ENCODE data around the gene CFAP47. TPM values are rescaled to one million over a fixed set of nuclear protein-coding genes. Genes with fewer than 3 reads are reported as not detected.
"Not testable (repeated sequence)": the region's sequence is repeated elsewhere in the genome, so short reads cannot be mapped to it uniquely, and the experiment has no call there.

CFAP47 gene
- total RNA-seq, 1 donor from 2014 or later = not detected

DNA sequence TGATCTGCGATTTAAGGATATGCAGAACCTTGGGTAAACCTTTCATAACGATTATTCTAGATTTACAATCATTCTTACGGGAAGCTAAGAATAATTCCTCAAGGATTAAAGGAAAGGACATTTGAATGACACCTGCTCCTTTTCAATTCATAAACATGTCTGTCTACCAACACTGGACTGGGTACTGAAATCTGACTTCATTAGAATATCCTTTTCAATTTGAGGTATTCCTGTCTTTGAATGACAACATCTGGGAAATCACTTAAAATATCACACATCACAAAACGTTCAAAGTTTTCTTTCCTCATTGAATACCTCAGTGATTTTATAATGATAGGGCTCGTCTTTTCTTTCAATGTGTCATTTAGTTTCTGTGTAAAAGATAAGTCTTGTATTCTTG lies 87.7 kb downstream of the CFAP47 start:
- Mint-ChIP-seq H3K27me3 (ENCODE audit: unreplicated experiment) (no peaks in the 10 kb centered on the region), H3K4me1 (ENCODE audit: unreplicated experiment) (no peaks in the 10 kb centered on the region), H3K4me3 (ENCODE audit: unreplicated experiment) (no peak overlapping the region), H3K36me3 (ENCODE audit: unreplicated experiment) (no peaks in the 10 kb centered on the region), H3K27ac (ENCODE audit: unreplicated experiment) (no peak overlapping the region), H3K9me3 (ENCODE audit: unreplicated experiment) (peaks cover 3% of the 10 kb centered on the region)
- no peak for DNase-seq (ENCODE audit: extremely low spot score, unreplicated experiment)
- TF ChIP-seq, protein P1, sequence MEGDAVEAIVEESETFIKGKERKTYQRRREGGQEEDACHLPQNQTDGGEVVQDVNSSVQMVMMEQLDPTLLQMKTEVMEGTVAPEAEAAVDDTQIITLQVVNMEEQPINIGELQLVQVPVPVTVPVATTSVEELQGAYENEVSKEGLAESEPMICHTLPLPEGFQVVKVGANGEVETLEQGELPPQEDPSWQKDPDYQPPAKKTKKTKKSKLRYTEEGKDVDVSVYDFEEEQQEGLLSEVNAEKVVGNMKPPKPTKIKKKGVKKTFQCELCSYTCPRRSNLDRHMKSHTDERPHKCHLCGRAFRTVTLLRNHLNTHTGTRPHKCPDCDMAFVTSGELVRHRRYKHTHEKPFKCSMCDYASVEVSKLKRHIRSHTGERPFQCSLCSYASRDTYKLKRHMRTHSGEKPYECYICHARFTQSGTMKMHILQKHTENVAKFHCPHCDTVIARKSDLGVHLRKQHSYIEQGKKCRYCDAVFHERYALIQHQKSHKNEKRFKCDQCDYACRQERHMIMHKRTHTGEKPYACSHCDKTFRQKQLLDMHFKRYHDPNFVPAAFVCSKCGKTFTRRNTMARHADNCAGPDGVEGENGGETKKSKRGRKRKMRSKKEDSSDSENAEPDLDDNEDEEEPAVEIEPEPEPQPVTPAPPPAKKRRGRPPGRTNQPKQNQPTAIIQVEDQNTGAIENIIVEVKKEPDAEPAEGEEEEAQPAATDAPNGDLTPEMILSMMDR (IDR thresholded peaks at IDR 0.05) = no peak

DNA sequence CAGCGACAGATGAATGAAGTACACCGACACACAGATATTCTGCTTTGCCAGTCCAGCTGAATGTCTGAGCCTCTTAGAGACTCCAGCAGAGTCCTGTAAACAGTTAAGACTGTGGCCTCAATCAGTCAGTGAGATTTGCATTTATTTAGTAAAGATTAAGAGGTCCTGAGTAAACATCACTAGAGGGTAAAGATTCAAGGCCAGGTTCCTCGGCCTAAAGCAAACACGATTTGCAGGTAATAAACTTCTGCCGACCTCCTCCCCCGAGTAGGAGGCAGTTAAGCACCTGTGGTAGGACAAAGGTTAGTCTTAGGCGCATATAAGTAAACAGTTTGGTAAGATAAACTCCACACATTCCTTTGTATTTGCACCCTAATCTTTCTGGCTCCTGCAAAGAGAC lies 99.6 kb downstream of the CFAP47 start:
- TF ChIP-seq, protein P1 (IDR thresholded peaks at IDR 0.05) = no peak
- H3K4me1 Mint-ChIP-seq (ENCODE audit: unreplicated experiment) = no peaks in the 10 kb centered on the region
- H3K27ac Mint-ChIP-seq (ENCODE audit: unreplicated experiment) = no peak overlapping the region
- no peaks in the 10 kb centered on the region for H3K27me3 Mint-ChIP-seq (ENCODE audit: unreplicated experiment)
- no peaks in the 10 kb centered on the region for H3K36me3 Mint-ChIP-seq (ENCODE audit: unreplicated experiment)
- H3K4me3 Mint-ChIP-seq (ENCODE audit: unreplicated experiment) = no peak overlapping the region
- DNase-seq (ENCODE audit: extremely low spot score, unreplicated experiment) = no peak
- H3K9me3 Mint-ChIP-seq (ENCODE audit: unreplicated experiment) = peaks cover 38% of the 10 kb centered on the region

- Mint-ChIP-seq H3K9me3 (ENCODE audit: unreplicated experiment) (no peaks in the 10 kb centered on the region), H3K27ac (ENCODE audit: unreplicated experiment) (no peak overlapping the region), H3K36me3 (ENCODE audit: unreplicated experiment) (no peaks in the 10 kb centered on the region), H3K4me1 (ENCODE audit: unreplicated experiment) (no peaks in the 10 kb centered on the region), H3K4me3 (ENCODE audit: unreplicated experiment) (no peak overlapping the region), H3K27me3 (ENCODE audit: unreplicated experiment) (no peaks in the 10 kb centered on the region)
- no peak for DNase-seq (ENCODE audit: extremely low spot score, unreplicated experiment)
- TF ChIP-seq, protein P1 (IDR thresholded peaks at IDR 0.05) = no peak
These were observed 116.0 kb downstream of the CFAP47 start for GRCh38 chrX:36035550-36035949.

- no peaks in the 10 kb centered on the region for H3K27me3 Mint-ChIP-seq (ENCODE audit: unreplicated experiment)
- H3K4me1 Mint-ChIP-seq (ENCODE audit: unreplicated experiment) = no peaks in the 10 kb centered on the region
- no peaks in the 10 kb centered on the region for H3K36me3 Mint-ChIP-seq (ENCODE audit: unreplicated experiment)
- TF ChIP-seq, protein P1 (IDR thresholded peaks at IDR 0.05) = no peak
- no peak overlapping the region for H3K4me3 Mint-ChIP-seq (ENCODE audit: unreplicated experiment)
- DNase-seq (ENCODE audit: extremely low spot score, unreplicated experiment) = no peak
- H3K27ac Mint-ChIP-seq (ENCODE audit: unreplicated experiment) = no peak overlapping the region
- H3K9me3 Mint-ChIP-seq (ENCODE audit: unreplicated experiment) = peaks cover 7% of the 10 kb centered on the region
These were observed 143.2 kb downstream of the CFAP47 start for GRCh38 chrX:36062778-36063177.

GRCh38 chrX:36071061-36071460 lies 151.5 kb downstream of the CFAP47 start:
- H3K4me3 Mint-ChIP-seq (ENCODE audit: unreplicated experiment) = no peak overlapping the region
- no peak for DNase-seq (ENCODE audit: extremely low spot score, unreplicated experiment)
- H3K9me3 Mint-ChIP-seq (ENCODE audit: unreplicated experiment) = peaks cover 7% of the 10 kb centered on the region
- H3K27ac Mint-ChIP-seq (ENCODE audit: unreplicated experiment) = no peak overlapping the region
- TF ChIP-seq, protein P1 (IDR thresholded peaks at IDR 0.05) = no peak
- H3K4me1 Mint-ChIP-seq (ENCODE audit: unreplicated experiment) = no peaks in the 10 kb centered on the region
- H3K36me3 Mint-ChIP-seq (ENCODE audit: unreplicated experiment) = no peaks in the 10 kb centered on the region
- no peaks in the 10 kb centered on the region for H3K27me3 Mint-ChIP-seq (ENCODE audit: unreplicated experiment)

- H3K4me1 Mint-ChIP-seq (ENCODE audit: unreplicated experiment); DNase-seq (ENCODE audit: extremely low spot score, unreplicated experiment); H3K27me3 Mint-ChIP-seq (ENCODE audit: unreplicated experiment); H3K27ac Mint-ChIP-seq (ENCODE audit: unreplicated experiment); H3K4me3 Mint-ChIP-seq (ENCODE audit: unreplicated experiment); H3K36me3 Mint-ChIP-seq (ENCODE audit: unreplicated experiment): not testable (repeated sequence)
- H3K9me3 Mint-ChIP-seq (ENCODE audit: unreplicated experiment) = peaks cover 12% of the 10 kb centered on the region
These were observed 155.5 kb downstream of the CFAP47 start for GRCh38 chrX:36075009-36075408.

Measured in osteocyte (in vitro differentiated cells).